Esophagus muscularis mucosa (tissue), 3 donors: Measurements from ENCODE around the gene ZC3H18.

Source experiments
- CTCF ChIP-seq, 3 experiments: fragments of 200-600 bp in 2 of 3; fragments of 450-650 bp in 1 of 3; sonication (generic) in 2 of 3; IDR thresholded peaks; one replicate each; pipeline ENCODE4 v1.5.1; 2017 to 2019; ENCODE audit warnings: antibody characterized with exemption in 3 of 3, mild to moderate bottlenecking in 2 of 3, moderate library complexity in 1 of 3
- POLR2A ChIP-seq: fragments of 450-650 bp; IDR thresholded peaks from one replicate; pipeline ENCODE4 v1.6.1; 2017; ENCODE audit warnings: antibody characterized with exemption, moderate library complexity, mild to moderate bottlenecking, low read depth
- POLR2AphosphoS5 ChIP-seq, 2 donors: sonication (generic); formaldehyde crosslinking; IDR thresholded peaks; one replicate each; pipeline ENCODE4 v1.6.1; 2017; ENCODE audit warnings: antibody characterized with exemption in 2 of 2

GRCh38 chr16:88653101-88653500 is 82.9 kb downstream of the ZC3H18 start:
- TF ChIP-seq CTCF (IDR thresholded peaks at IDR 0.05) (no peak), POLR2AphosphoS5 (IDR thresholded peaks at IDR 0.05) (no peak), POLR2A (no peak)
